Epithelial cell of esophagus (primary cell): ENCODE measurements around the gene LCMT1.
"Not testable (repeated sequence)": the region's sequence is repeated elsewhere in the genome, so short reads cannot be mapped to it uniquely, and the experiment has no call there.

Source experiments
- DNase-seq: peaks from one replicate; pipeline ENCODE4 v3.0.0; 2010; ENCODE audit warnings: low read depth
- H3K4me3 ChIP-seq: 2 replicates; pipeline ENCODE4 v1.5.1; 2011; ENCODE audit warnings: mild to moderate bottlenecking, low read length, control low read depth
- CTCF ChIP-seq: IDR thresholded peaks from 2 replicates; pipeline ENCODE4 v1.5.1; 2011; ENCODE audit warnings: low read depth, mild to moderate bottlenecking, low read length, control low read depth, inconsistent platforms; ENCODE audit not compliant: insufficient read depth; ENCODE audit errors: missing control alignments

Gene LCMT1

GRCh38 chr16:25111403-25112166 is at the start of gene LCMT1:
TSS of gene LCMT1 (plus strand) at chr16:25111742. CDS start at chr16:25111884, 142 bp downstream.
- no peak for TF ChIP-seq CTCF
- DNase-seq: peak; percentile 98
- peak within 1 kb of the TSS; percentile 51 for H3K4me3 ChIP-seq

- no peak overlapping the region for H3K4me3 ChIP-seq
- DNase-seq: no peak
- TF ChIP-seq CTCF: no peak
Measured at GRCh38 chr16:25063102-25063501, 48.4 kb upstream of the LCMT1 start.

GRCh38 chr16:25063865-25064264 is 47.7 kb upstream of the LCMT1 start:
- DNase-seq: no peak
- H3K4me3 ChIP-seq: no peak overlapping the region
- no peak for TF ChIP-seq CTCF

- not testable (repeated sequence) for H3K4me3 ChIP-seq, DNase-seq
Measured at GRCh38 chr16:25064281-25064680, 47.3 kb upstream of the LCMT1 start.

GRCh38 chr16:25064937-25065336 is 46.6 kb upstream of the LCMT1 start:
- peak; percentile 27 for DNase-seq
- H3K4me3 ChIP-seq: no peak overlapping the region
- no peak for TF ChIP-seq CTCF

- DNase-seq: no peak
- no peak for TF ChIP-seq CTCF
- no peak overlapping the region for H3K4me3 ChIP-seq
Measured at GRCh38 chr16:25065899-25066298, 45.6 kb upstream of the LCMT1 start.

- no peak for TF ChIP-seq CTCF
- DNase-seq: no peak
Measured at GRCh38 chr16:25066426-25066746, 45.2 kb upstream of the LCMT1 start.

More at GRCh38 chr16:25066426-25066746, 45.2 kb upstream of the LCMT1 start:
- peak overlapping the region; percentile 40 for H3K4me3 ChIP-seq
